NCI-H526 treated with DMSO at 0.1 percent for 48 hours (cell line): ENCODE data around the gene GFPT2.

Source experiments
- DNase-seq: peaks from one replicate; lab custom pipeline; 2025; lab: John Stamatoyannopoulos, UW

The GFPT2 gene

GRCh38 chr5:180350711-180351465, 2.2 kb downstream of the GFPT2 start:
- no peak for DNase-seq

GRCh38 chr5:180350296-180350695, 2.8 kb downstream of the GFPT2 start:
- DNase-seq, result no peak

GRCh38 chr5:180349391-180349790, 3.7 kb downstream of the GFPT2 start:
- DNase-seq, result no peak

GRCh38 chr5:180348336-180348735, 4.8 kb downstream of the GFPT2 start:
- no peak for DNase-seq

GRCh38 chr5:180347702-180348101, 5.4 kb downstream of the GFPT2 start:
- no peak for DNase-seq

GRCh38 chr5:180346358-180346757, 6.8 kb downstream of the GFPT2 start:
- DNase-seq, result no peak

GRCh38 chr5:180345781-180346180, 7.4 kb downstream of the GFPT2 start:
- DNase-seq, result no peak

- DNase-seq, result no peak
Observed at GRCh38 chr5:180345186-180345585, 8.0 kb downstream of the GFPT2 start.

GRCh38 chr5:180344696-180344999, 8.5 kb downstream of the GFPT2 start:
- no peak for DNase-seq

GRCh38 chr5:180343831-180344695, 9.1 kb downstream of the GFPT2 start:
- DNase-seq, result no peak

- no peak for DNase-seq
Observed at GRCh38 chr5:180343110-180343830, 9.9 kb downstream of the GFPT2 start.

- no peak for DNase-seq
Observed at GRCh38 chr5:180341595-180341994, 11.5 kb downstream of the GFPT2 start.

GRCh38 chr5:180340856-180341255, 12.3 kb downstream of the GFPT2 start:
- no peak for DNase-seq

- DNase-seq, result no peak
Observed at GRCh38 chr5:180339583-180340183, 13.5 kb downstream of the GFPT2 start.

GRCh38 chr5:180338001-180338707, 15.0 kb downstream of the GFPT2 start:
- DNase-seq, result no peak

- DNase-seq, result no peak
Observed at GRCh38 chr5:180336234-180337020, 16.7 kb downstream of the GFPT2 start.

- DNase-seq, result no peak
Observed at GRCh38 chr5:180335614-180336233, 17.4 kb downstream of the GFPT2 start.

GRCh38 chr5:180334751-180335613, 18.2 kb downstream of the GFPT2 start:
- DNase-seq, result no peak

GRCh38 chr5:180334176-180334575, 19.0 kb downstream of the GFPT2 start:
- DNase-seq, result no peak
